Tibial nerve (tissue), 4 donors: ENCODE data around the gene BAZ2B. TPM values are rescaled to one million over a fixed set of nuclear protein-coding genes. Genes with fewer than 3 reads are reported as not detected.

Source experiments
- DNase-seq, 2 donors: peaks; one replicate each; pipeline ENCODE4 v3.0.0-alpha.2; 2019; ENCODE audit warnings: low spot score in 2 of 2
- H3K27ac ChIP-seq, 4 donors: fragments of 200-600 bp; sonication (generic) in 3 of 4; one replicate each; pipeline ENCODE4 v1.5.1; 2017 to 2019; ENCODE audit warnings: mild to moderate bottlenecking in 1 of 4
- H3K27me3 ChIP-seq, 2 donors: fragments of 200-600 bp; sonication (generic) in 1 of 2; one replicate each; pipeline versions ENCODE4 v1.5.1 to v1.6.0; 2017 to 2019
- H3K36me3 ChIP-seq, 3 donors: fragments of 200-600 bp; sonication (generic); one replicate each; pipeline ENCODE4 v1.5.1; 2018 to 2019
- H3K4me1 ChIP-seq, 4 donors: fragments of 200-600 bp; sonication (generic) in 3 of 4; one replicate each; pipeline ENCODE4 v1.5.1; 2017 to 2019
- H3K4me3 ChIP-seq, 4 donors: fragments of 200-600 bp; sonication (generic) in 3 of 4; one replicate each; pipeline ENCODE4 v1.5.1; 2017 to 2019; ENCODE audit warnings: mild to moderate bottlenecking in 1 of 4, moderate library complexity in 1 of 4
- H3K9me3 ChIP-seq, 4 donors: fragments of 200-600 bp; sonication (generic) in 3 of 4; one replicate each; pipeline ENCODE4 v1.5.1; 2017 to 2019
- CTCF ChIP-seq, 5 experiments: fragments of 200-600 bp in 3 of 5; fragments of 450-650 bp in 2 of 5; sonication (generic) in 3 of 5; IDR thresholded peaks; one replicate each; pipeline ENCODE4 v1.5.1; 2016 to 2019; ENCODE audit warnings: antibody characterized with exemption in 5 of 5, mild to moderate bottlenecking in 3 of 5, moderate library complexity in 2 of 5
- EP300 ChIP-seq, 2 donors: sonication (generic); formaldehyde crosslinking; IDR thresholded peaks; one replicate each; pipeline ENCODE4 v1.6.1; 2017; ENCODE audit warnings: antibody characterized with exemption in 2 of 2, mild to moderate bottlenecking in 1 of 2
- POLR2A ChIP-seq, 2 donors: fragments of 450-650 bp; IDR thresholded peaks; one replicate each; pipeline ENCODE4 v1.6.1; 2017; ENCODE audit warnings: antibody characterized with exemption in 2 of 2, mild to moderate bottlenecking in 2 of 2, moderate library complexity in 2 of 2
- WGBS, 2 donors: methylation state at CpG; one replicate each; pipeline ENCODE4 v1.1.5; 2018; 5-methylcytosine and 5-hydroxymethylcytosine counted together
- total RNA-seq, 4 donors: library from RNA; depleted of rRNA; stranded (reverse); fragments of >200 nt; gene quantifications; one replicate each; pipeline ENCODE4 v1.1.0, GENCODE V29; 2016

The BAZ2B gene
- total RNA-seq, 4 donors from 2014 or later = 98.4 to 135 (median 114) TPM

GRCh38 chr2:159525012-159525411, 91.3 kb downstream of the BAZ2B start:
- no peaks in the 10 kb centered on the region for H3K4me1 ChIP-seq
- H3K27me3 ChIP-seq = no peaks in the 10 kb centered on the region
- no peak for DNase-seq
- H3K36me3 ChIP-seq = peaks cover 0 to 15% (median 0%) of the 10 kb centered on the region in 3 donors
- H3K4me3 ChIP-seq = no peak overlapping the region
- peaks cover 0 to 6% (median 0%) of the 10 kb centered on the region in 4 donors for H3K9me3 ChIP-seq
- 95 to 96% methylated on average over 3 of the region's 3 CpGs for WGBS, 2 donors
- no peak overlapping the region for H3K27ac ChIP-seq
- TF ChIP-seq EP300 (IDR thresholded peaks at IDR 0.05) = no peak
- TF ChIP-seq CTCF (IDR thresholded peaks at IDR 0.05) = no peak
- no peak for TF ChIP-seq POLR2A (IDR thresholded peaks at IDR 0.05)

GRCh38 chr2:159521272-159521671, 95.1 kb downstream of the BAZ2B start:
- Histone ChIP-seq H3K36me3 (no peaks in the 10 kb centered on the region), H3K4me3 (no peak overlapping the region), H3K4me1 (peaks cover 0 to 25% (median 0%) of the 10 kb centered on the region in 4 donors), H3K27ac (no peak overlapping the region), H3K9me3 (no peaks in the 10 kb centered on the region), H3K27me3 (no peaks in the 10 kb centered on the region)
- TF ChIP-seq EP300 (IDR thresholded peaks at IDR 0.05) (no peak), POLR2A (IDR thresholded peaks at IDR 0.05) (no peak), CTCF (IDR thresholded peaks at IDR 0.05) (no peak)
- no peak for DNase-seq
- WGBS, 2 donors = 80 to 82% methylated on average over 2 of the region's 2 CpGs

GRCh38 chr2:159518321-159519005, 97.9 kb downstream of the BAZ2B start:
- DNase-seq = no peak
- H3K36me3 ChIP-seq = no peaks in the 10 kb centered on the region
- no peaks in the 10 kb centered on the region for H3K9me3 ChIP-seq
- WGBS, 2 donors = 70 to 73% methylated on average over 3 of the region's 3 CpGs
- no peaks in the 10 kb centered on the region for H3K27me3 ChIP-seq
- TF ChIP-seq EP300 (IDR thresholded peaks at IDR 0.05) = no peak
- no peak for TF ChIP-seq CTCF (IDR thresholded peaks at IDR 0.05)
- no peak for TF ChIP-seq POLR2A (IDR thresholded peaks at IDR 0.05)
- no peak overlapping the region for H3K4me3 ChIP-seq
- H3K27ac ChIP-seq = no peak overlapping the region
- H3K4me1 ChIP-seq = peaks cover 0 to 50% (median 5%) of the 10 kb centered on the region in 4 donors

- TF ChIP-seq EP300 (IDR thresholded peaks at IDR 0.05) (peak in 1 of 2 donors; percentile 33), CTCF (IDR thresholded peaks at IDR 0.05) (no peak), POLR2A (IDR thresholded peaks at IDR 0.05) (no peak)
- H3K4me1 ChIP-seq = peaks cover 0 to 59% (median 5%) of the 10 kb centered on the region in 4 donors
Observed at GRCh38 chr2:159516241-159516758, 100.0 kb downstream of the BAZ2B start.

GRCh38 chr2:159515441-159515840, 100.9 kb downstream of the BAZ2B start:
- Histone ChIP-seq H3K4me3 (peak overlapping the region in 1 of 4 donors; percentile 50), H3K9me3 (no peaks in the 10 kb centered on the region), H3K4me1 (peaks cover 0 to 59% (median 5%) of the 10 kb centered on the region in 4 donors), H3K27ac (peak overlapping the region in 3 of 4 donors; percentile 64 to 81 (median 80)), H3K27me3 (no peaks in the 10 kb centered on the region), H3K36me3 (no peaks in the 10 kb centered on the region)
- no peak for TF ChIP-seq CTCF (IDR thresholded peaks at IDR 0.05)
- no peak for TF ChIP-seq POLR2A (IDR thresholded peaks at IDR 0.05)
- no peak for TF ChIP-seq EP300 (IDR thresholded peaks at IDR 0.05)
- DNase-seq = no peak
- WGBS, 2 donors = 59 to 69% methylated on average over 1 of the region's 1 CpG

More at GRCh38 chr2:159516241-159516758, 100.0 kb downstream of the BAZ2B start:
- Histone ChIP-seq H3K27ac (peak overlapping the region in 3 of 4 donors; percentile 64 to 81 (median 80)), H3K4me3 (peak overlapping the region; percentile 13 to 50 (median 34)), H3K9me3 (no peaks in the 10 kb centered on the region), H3K27me3 (no peaks in the 10 kb centered on the region), H3K36me3 (no peaks in the 10 kb centered on the region)
- no peak for DNase-seq
- 7 to 12% methylated on average over 6 of the region's 6 CpGs for whole genome bisulfite sequencing, 2 donors
